Neural cell (in vitro differentiated cells): ENCODE data around the gene ABHD17A. TPM values are rescaled to one million over a fixed set of nuclear protein-coding genes. Genes with fewer than 3 reads are reported as not detected.
"Not testable (repeated sequence)": the region's sequence is repeated elsewhere in the genome, so short reads cannot be mapped to it uniquely, and the experiment has no call there.

ENCODE experiments used
- H2AFZ ChIP-seq: fragments of 200-600, 300-800 bp; sonication (generic), shearing (Covaris generic); 2 replicates; pipeline ENCODE4 v1.6.0; 2014; ENCODE audit warnings: low read depth, mild to moderate bottlenecking, antibody characterized with exemption, low read length, moderate library complexity
- H3F3A ChIP-seq: fragments of 200-600 bp; shearing (Covaris generic); 2 replicates; pipeline ENCODE4 v1.6.1; 2016; ENCODE audit warnings: mild to moderate bottlenecking, moderate library complexity, mixed read lengths, antibody characterized with exemption, low read length; ENCODE audit not compliant: insufficient read depth, poor library complexity, severe bottlenecking
- H3K27ac ChIP-seq: fragments of 200-600, 300-800 bp; sonication (generic), shearing (Covaris generic); 2 replicates; pipeline ENCODE4 v1.5.1; 2014; ENCODE audit warnings: mild to moderate bottlenecking, low read length, moderate library complexity
- H3K27me3 ChIP-seq: fragments of 300-800, 200-600 bp; sonication (generic), shearing (Covaris generic); 2 replicates; pipeline ENCODE4 v1.6.0; 2014; ENCODE audit warnings: mild to moderate bottlenecking, low read depth, low read length, moderate library complexity; ENCODE audit not compliant: insufficient read depth
- H3K36me3 ChIP-seq: fragments of 300-800, 200-600 bp; sonication (generic), shearing (Covaris generic); 2 replicates; pipeline ENCODE4 v1.5.1; 2014; ENCODE audit warnings: mild to moderate bottlenecking, antibody characterized with exemption, low read length, moderate library complexity; ENCODE audit not compliant: insufficient read depth
- H3K4me2 ChIP-seq: fragments of 300-800, 200-600 bp; sonication (generic), shearing (Covaris generic); 2 replicates; pipeline ENCODE4 v1.6.0; 2014; ENCODE audit warnings: mild to moderate bottlenecking, low read length
- H3K4me3 ChIP-seq: fragments of 300-800, 200-600 bp; sonication (generic), shearing (Covaris generic); 2 replicates; pipeline ENCODE4 v1.5.1; 2014; ENCODE audit warnings: mild to moderate bottlenecking, low read length, moderate library complexity
- H3K79me2 ChIP-seq: fragments of 200-600 bp; shearing (Covaris generic); replicated peaks from 2 replicates; pipeline ENCODE4 v1.6.0; 2014; ENCODE audit warnings: mild to moderate bottlenecking, low read length, moderate library complexity; ENCODE audit not compliant: insufficient read depth
- H3K9ac ChIP-seq: fragments of 300-800, 200-600 bp; sonication (generic), shearing (Covaris generic); 2 replicates; pipeline ENCODE4 v1.6.1; 2016; ENCODE audit warnings: mild to moderate bottlenecking, low read length, mixed read lengths
- H3K9me2 ChIP-seq: fragments of 200-600 bp; shearing (Covaris generic); 2 replicates; pipeline ENCODE4 v1.6.1; 2016; ENCODE audit warnings: mild to moderate bottlenecking, low read length, mixed read lengths; ENCODE audit not compliant: insufficient read depth
- H3K9me3 ChIP-seq: fragments of 200-600, 300-800 bp; sonication (generic), shearing (Covaris generic); 2 replicates; pipeline ENCODE4 v1.6.1; 2016; ENCODE audit warnings: mild to moderate bottlenecking, mixed run types, low read length, moderate library complexity, mixed read lengths
- H4K20me1 ChIP-seq: fragments of 200-600 bp; shearing (Covaris generic); 2 replicates; pipeline ENCODE4 v1.6.1; 2016; ENCODE audit warnings: mild to moderate bottlenecking, mixed run types; ENCODE audit not compliant: insufficient read depth
- EP300 ChIP-seq: fragments of 450-650 bp; conservative IDR thresholded peaks from 2 replicates; pipeline ENCODE4 v1.6.1; 2014; ENCODE audit warnings: antibody characterized with exemption, mild to moderate bottlenecking, moderate library complexity; ENCODE audit not compliant: poor library complexity, severe bottlenecking
- EZH2 ChIP-seq: fragments of 200-600, 300-800 bp; shearing (Covaris generic), sonication (generic); IDR thresholded peaks from 2 replicates; pipeline ENCODE4 v1.6.1; 2014; ENCODE audit warnings: antibody characterized with exemption, low read length, borderline replicate concordance, mild to moderate bottlenecking; ENCODE audit not compliant: insufficient read depth, poor library complexity, severe bottlenecking
- MXI1 ChIP-seq: fragments of 450-650 bp; conservative IDR thresholded peaks from 2 replicates; pipeline ENCODE4 v1.6.1; 2014; ENCODE audit warnings: antibody characterized with exemption, mild to moderate bottlenecking; ENCODE audit not compliant: poor library complexity, severe bottlenecking
- POLR2AphosphoS5 ChIP-seq: IDR thresholded peaks from 2 replicates; pipeline ENCODE4 v1.6.1; 2012
- RAD21 ChIP-seq: fragments of 450-650 bp; conservative IDR thresholded peaks from 2 replicates; pipeline ENCODE4 v1.6.1; 2014; ENCODE audit warnings: antibody characterized with exemption, mild to moderate bottlenecking, moderate library complexity
- SMC3 ChIP-seq: fragments of 450-650 bp; conservative IDR thresholded peaks from 2 replicates; pipeline ENCODE4 v1.6.1; 2014; ENCODE audit warnings: antibody characterized with exemption, mild to moderate bottlenecking, moderate library complexity; ENCODE audit not compliant: poor library complexity
- TAF1 ChIP-seq: IDR thresholded peaks from 2 replicates; pipeline ENCODE4 v1.6.1; 2012; ENCODE audit warnings: low read depth
- polyA plus RNA-seq: library from polyadenylated mRNA; depleted of rRNA; stranded (reverse); fragments of >200 nt; gene quantifications from 2 replicates; pipeline ENCODE4 v1.2.3, GENCODE V29; 2014
- TF ChIP-seq, protein P1 (sequence below): fragments of 450-650 bp; IDR thresholded peaks from 2 replicates; pipeline ENCODE4 v1.5.1; 2014; ENCODE audit warnings: antibody characterized with exemption, mild to moderate bottlenecking, moderate library complexity; ENCODE audit not compliant: poor library complexity, severe bottlenecking
- TF ChIP-seq, protein P2 (sequence below): IDR thresholded peaks from 2 replicates; pipeline ENCODE4 v1.6.1; 2012; ENCODE audit warnings: borderline replicate concordance

ABHD17A gene
- polyA plus RNA-seq, 1 donor from 2014 or later: 116 TPM

DNA sequence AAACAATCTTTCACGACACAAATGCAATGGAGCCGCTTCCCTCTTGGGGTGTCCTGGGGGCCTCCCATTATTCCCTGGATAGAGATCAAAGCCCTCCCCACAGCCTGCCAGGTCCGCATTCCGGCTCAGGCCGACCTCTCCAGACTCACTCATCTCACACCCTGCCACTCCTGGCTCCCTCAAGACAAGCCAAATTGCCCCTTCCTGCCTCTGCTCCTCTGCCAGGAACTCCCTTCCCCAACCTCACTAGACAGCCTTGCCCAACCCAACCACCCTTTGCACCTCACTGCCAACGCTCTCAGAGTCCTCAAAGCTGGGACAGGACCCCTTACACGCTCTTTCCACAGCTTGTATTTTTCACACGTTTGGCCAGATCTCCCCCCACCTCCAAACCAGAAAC is 1.5 kb downstream of the ABHD17A start (continued):
- TF ChIP-seq POLR2AphosphoS5 (no peak), TAF1 (no peak), MXI1 (no peak)

DNA sequence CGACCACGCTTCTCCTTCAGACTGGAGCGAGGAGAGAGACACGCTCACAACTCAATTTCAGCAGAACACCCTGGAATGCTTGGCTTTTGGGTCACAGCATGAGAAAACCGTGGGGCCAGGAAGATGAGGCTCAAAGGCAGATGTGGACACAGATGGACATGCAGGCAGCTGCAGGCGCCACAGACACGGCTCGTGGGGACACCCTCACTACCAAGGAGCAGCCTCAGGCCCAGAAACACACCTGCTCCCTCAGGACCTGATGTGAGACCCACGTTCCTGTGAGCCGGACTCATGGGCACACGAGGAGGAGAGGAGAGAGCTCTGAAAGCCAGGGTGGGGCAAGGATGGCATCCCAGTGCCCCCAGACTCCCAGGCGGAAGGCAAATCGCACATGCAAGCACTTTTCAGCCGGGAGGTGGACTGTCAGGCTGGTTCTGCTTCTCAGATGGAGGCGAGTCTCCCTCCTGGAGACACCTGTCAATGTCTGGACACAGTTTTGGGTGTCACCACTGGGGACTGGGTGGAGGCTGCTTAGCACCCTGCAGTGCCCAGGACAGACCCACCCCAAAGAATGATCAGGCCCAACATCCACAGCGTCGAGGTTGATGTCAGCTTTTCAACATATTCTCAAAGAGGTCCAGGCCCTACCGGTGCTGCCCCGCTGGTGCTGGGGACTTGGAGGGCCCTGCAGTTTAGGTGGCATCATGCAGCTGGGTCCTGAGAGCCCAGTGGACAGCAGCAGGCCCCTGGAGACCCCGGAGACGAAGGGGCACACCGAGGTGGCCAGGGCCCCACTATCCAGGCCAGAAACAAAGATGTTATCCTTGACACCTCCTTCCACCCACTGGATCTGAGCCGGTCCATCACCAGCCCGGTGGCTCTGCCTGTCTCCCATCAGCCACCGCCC is 2.3 kb downstream of the ABHD17A start:
- Histone ChIP-seq H3F3A (no peaks in the 10 kb centered on the region), H3K9me2 (no peaks in the 10 kb centered on the region), H3K36me3 (no peaks in the 10 kb centered on the region), H3K79me2 (peaks cover 27% of the 10 kb centered on the region), H3K9ac (peak overlapping the region; percentile 88), H3K27ac (no peak overlapping the region), H4K20me1 (peaks cover 8% of the 10 kb centered on the region), H3K4me2 (peak overlapping the region; percentile 83), H3K4me3 (peak overlapping the region; percentile 98), H3K9me3 (no peaks in the 10 kb centered on the region), H2AFZ (no peak overlapping the region), H3K27me3 (no peaks in the 10 kb centered on the region)
- TF ChIP-seq POLR2AphosphoS5: no peak
- no peak for TF ChIP-seq RAD21
- TF ChIP-seq EP300: no peak
- TF ChIP-seq, protein P1, sequence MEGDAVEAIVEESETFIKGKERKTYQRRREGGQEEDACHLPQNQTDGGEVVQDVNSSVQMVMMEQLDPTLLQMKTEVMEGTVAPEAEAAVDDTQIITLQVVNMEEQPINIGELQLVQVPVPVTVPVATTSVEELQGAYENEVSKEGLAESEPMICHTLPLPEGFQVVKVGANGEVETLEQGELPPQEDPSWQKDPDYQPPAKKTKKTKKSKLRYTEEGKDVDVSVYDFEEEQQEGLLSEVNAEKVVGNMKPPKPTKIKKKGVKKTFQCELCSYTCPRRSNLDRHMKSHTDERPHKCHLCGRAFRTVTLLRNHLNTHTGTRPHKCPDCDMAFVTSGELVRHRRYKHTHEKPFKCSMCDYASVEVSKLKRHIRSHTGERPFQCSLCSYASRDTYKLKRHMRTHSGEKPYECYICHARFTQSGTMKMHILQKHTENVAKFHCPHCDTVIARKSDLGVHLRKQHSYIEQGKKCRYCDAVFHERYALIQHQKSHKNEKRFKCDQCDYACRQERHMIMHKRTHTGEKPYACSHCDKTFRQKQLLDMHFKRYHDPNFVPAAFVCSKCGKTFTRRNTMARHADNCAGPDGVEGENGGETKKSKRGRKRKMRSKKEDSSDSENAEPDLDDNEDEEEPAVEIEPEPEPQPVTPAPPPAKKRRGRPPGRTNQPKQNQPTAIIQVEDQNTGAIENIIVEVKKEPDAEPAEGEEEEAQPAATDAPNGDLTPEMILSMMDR: no peak
- TF ChIP-seq, protein P2, sequence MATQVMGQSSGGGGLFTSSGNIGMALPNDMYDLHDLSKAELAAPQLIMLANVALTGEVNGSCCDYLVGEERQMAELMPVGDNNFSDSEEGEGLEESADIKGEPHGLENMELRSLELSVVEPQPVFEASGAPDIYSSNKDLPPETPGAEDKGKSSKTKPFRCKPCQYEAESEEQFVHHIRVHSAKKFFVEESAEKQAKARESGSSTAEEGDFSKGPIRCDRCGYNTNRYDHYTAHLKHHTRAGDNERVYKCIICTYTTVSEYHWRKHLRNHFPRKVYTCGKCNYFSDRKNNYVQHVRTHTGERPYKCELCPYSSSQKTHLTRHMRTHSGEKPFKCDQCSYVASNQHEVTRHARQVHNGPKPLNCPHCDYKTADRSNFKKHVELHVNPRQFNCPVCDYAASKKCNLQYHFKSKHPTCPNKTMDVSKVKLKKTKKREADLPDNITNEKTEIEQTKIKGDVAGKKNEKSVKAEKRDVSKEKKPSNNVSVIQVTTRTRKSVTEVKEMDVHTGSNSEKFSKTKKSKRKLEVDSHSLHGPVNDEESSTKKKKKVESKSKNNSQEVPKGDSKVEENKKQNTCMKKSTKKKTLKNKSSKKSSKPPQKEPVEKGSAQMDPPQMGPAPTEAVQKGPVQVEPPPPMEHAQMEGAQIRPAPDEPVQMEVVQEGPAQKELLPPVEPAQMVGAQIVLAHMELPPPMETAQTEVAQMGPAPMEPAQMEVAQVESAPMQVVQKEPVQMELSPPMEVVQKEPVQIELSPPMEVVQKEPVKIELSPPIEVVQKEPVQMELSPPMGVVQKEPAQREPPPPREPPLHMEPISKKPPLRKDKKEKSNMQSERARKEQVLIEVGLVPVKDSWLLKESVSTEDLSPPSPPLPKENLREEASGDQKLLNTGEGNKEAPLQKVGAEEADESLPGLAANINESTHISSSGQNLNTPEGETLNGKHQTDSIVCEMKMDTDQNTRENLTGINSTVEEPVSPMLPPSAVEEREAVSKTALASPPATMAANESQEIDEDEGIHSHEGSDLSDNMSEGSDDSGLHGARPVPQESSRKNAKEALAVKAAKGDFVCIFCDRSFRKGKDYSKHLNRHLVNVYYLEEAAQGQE: no peak
- no peak for TF ChIP-seq EZH2
- TF ChIP-seq SMC3: no peak
- TF ChIP-seq TAF1: no peak
- TF ChIP-seq MXI1: no peak

DNA sequence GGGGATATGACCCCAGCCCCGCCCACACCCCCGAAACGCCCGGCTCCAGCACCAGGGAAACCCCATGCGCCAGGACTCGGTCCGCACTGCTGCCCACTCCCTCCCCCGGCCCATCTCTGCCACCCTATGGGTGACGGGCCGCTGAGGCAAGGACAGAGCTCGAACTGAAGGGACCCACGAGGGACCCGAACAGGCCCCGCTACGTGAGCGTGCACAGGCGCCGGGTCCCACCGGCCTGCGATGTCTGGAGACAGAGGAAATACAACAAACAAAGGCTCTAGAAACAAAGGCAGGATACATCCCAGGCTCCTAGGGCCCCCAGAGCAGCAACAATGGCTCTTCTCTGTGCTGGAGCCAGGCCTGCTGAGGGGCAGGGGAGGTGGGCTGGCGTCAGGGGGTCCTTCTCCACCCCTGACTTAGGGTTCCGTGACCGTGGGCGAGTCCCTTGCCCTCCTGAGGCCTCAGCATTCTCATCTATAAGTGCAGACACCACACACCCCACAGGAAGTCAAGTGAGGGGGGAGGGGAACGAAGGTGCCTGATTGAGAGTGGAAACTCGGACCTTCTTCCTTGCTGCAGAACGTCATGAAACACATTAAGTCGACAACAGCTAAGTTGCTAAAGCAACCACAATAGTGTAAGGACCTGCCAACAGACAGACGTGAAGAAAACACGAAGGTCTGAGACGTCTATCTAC is 3.1 kb downstream of the ABHD17A start:
- Histone ChIP-seq H3K36me3 (no peaks in the 10 kb centered on the region), H3K4me2 (no peak overlapping the region), H3K9ac (no peak overlapping the region), H3K27me3 (no peaks in the 10 kb centered on the region), H3K4me3 (peak overlapping the region; percentile 98), H3K27ac (no peak overlapping the region), H4K20me1 (peaks cover 8% of the 10 kb centered on the region), H3K9me3 (no peaks in the 10 kb centered on the region), H2AFZ (no peak overlapping the region), H3K79me2 (peaks cover 27% of the 10 kb centered on the region), H3K9me2 (no peaks in the 10 kb centered on the region), H3F3A (no peaks in the 10 kb centered on the region)
- TF ChIP-seq EZH2 (no peak), POLR2AphosphoS5 (no peak), MXI1 (no peak), RAD21 (no peak)
- TF ChIP-seq, protein P2: no peak

DNA sequence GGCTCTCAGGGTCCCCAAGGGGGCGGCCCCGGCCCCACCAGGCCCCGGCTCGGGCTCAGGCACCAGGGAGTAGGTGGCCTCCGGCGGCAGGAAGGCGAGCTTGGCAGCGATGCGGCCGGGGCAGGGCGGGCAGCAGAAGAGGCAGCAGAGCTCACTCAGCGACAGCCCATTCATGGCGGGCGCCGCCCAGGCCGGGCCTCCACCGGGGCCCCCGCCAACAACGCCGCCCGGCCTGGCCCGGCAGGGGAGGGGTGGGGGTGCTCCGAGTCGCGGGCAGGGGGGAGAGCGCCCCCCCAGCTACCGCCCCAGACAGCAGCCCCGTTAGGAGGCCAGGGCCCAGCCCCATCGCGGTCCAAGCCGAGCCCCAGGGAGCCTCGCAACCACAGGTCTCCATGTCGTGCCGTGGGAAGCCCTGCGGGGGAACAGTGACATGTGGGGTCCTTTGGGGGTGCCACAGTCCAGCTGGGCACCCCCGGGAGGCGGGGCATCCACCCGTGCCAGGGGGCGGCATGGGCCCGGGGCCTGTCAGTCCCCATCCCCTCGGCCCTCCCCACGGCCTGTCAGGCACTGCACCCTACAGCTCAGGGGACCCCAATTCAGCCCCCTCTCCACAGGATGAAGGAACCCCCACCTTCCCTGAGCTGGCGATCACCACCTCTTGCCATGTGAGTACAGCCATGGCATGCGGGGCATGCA is 3.8 kb downstream of the ABHD17A start:
- H3K4me2 ChIP-seq, H3K9me3 ChIP-seq, H3K27me3 ChIP-seq, H3K27ac ChIP-seq, H3K36me3 ChIP-seq, H3K9me2 ChIP-seq, H3K9ac ChIP-seq, H2AFZ ChIP-seq, H3K4me3 ChIP-seq, H3F3A ChIP-seq, H4K20me1 ChIP-seq: not testable (repeated sequence)
- H3K79me2 ChIP-seq: peaks cover 27% of the 10 kb centered on the region
